NCI-H2227 (cell line): ENCODE data around the gene GNAT3.
A peak's percentile ranks its signal among the peaks of the same experiment; 100 is the strongest.

Experiments
- DNase-seq: peaks from one replicate; lab custom pipeline; 2025; ENCODE audit not compliant: unreplicated experiment; lab: John Stamatoyannopoulos, UW

Gene GNAT3

GRCh38 chr7:80511964-80512363 lies at the start of gene GNAT3:
Gene GNAT3, minus strand, starts transcription at chr7:80512064. Its CDS starts 138 bp downstream, at chr7:80511926.
- DNase-seq: no peak

- DNase-seq: no peak
Measured at GRCh38 chr7:80558116-80558515, 46.3 kb upstream of the GNAT3 start.

- DNase-seq: no peak
Measured at GRCh38 chr7:80552031-80552694, 40.3 kb upstream of the GNAT3 start.

GRCh38 chr7:80550005-80550404 lies 38.1 kb upstream of the GNAT3 start:
- DNase-seq: no peak

GRCh38 chr7:80548840-80549530 lies 37.1 kb upstream of the GNAT3 start:
- no peak for DNase-seq

- DNase-seq: no peak
Measured at GRCh38 chr7:80542398-80542797, 30.5 kb upstream of the GNAT3 start.

- DNase-seq: no peak
Measured at GRCh38 chr7:80540836-80541235, 29.0 kb upstream of the GNAT3 start.

GRCh38 chr7:80537091-80537490 lies 25.2 kb upstream of the GNAT3 start:
- DNase-seq: no peak

- DNase-seq: no peak
Measured at GRCh38 chr7:80536426-80536825, 24.6 kb upstream of the GNAT3 start.

- peak; percentile 13 for DNase-seq
Measured at GRCh38 chr7:80533287-80533686, 21.4 kb upstream of the GNAT3 start.

- no peak for DNase-seq
Measured at GRCh38 chr7:80532153-80532552, 20.3 kb upstream of the GNAT3 start.

- no peak for DNase-seq
Measured at GRCh38 chr7:80530136-80530535, 18.3 kb upstream of the GNAT3 start.

GRCh38 chr7:80529362-80529761 lies 17.5 kb upstream of the GNAT3 start:
- no peak for DNase-seq

- DNase-seq: no peak
Measured at GRCh38 chr7:80528689-80529088, 16.8 kb upstream of the GNAT3 start.

GRCh38 chr7:80526472-80526871 lies 14.6 kb upstream of the GNAT3 start:
- DNase-seq: no peak

- DNase-seq: no peak
Measured at GRCh38 chr7:80524693-80525092, 12.8 kb upstream of the GNAT3 start.

- no peak for DNase-seq
Measured at GRCh38 chr7:80521809-80522208, 9.9 kb upstream of the GNAT3 start.

- peak; percentile 61 for DNase-seq
Measured at GRCh38 chr7:80520199-80520598, 8.3 kb upstream of the GNAT3 start.

GRCh38 chr7:80517282-80517747 lies 5.5 kb upstream of the GNAT3 start:
- no peak for DNase-seq

- no peak for DNase-seq
Measured at GRCh38 chr7:80515298-80515697, 3.4 kb upstream of the GNAT3 start.

GRCh38 chr7:80510021-80510420 lies 1.8 kb downstream of the GNAT3 start:
- DNase-seq: no peak

- DNase-seq: peak; percentile 32
Measured at GRCh38 chr7:80508440-80508839, 3.4 kb downstream of the GNAT3 start.
